Kidney capillary endothelial cell (primary cell): ENCODE data around the gene CCDC7.
"Not testable (repeated sequence)": the region's sequence is repeated elsewhere in the genome, so short reads cannot be mapped to it uniquely, and the experiment has no call there.

Experiments used
- DNase-seq: peaks from one replicate; pipeline ENCODE4 v3.0.0-alpha.2; 2018; ENCODE audit warnings: low spot score

Gene CCDC7

DNA sequence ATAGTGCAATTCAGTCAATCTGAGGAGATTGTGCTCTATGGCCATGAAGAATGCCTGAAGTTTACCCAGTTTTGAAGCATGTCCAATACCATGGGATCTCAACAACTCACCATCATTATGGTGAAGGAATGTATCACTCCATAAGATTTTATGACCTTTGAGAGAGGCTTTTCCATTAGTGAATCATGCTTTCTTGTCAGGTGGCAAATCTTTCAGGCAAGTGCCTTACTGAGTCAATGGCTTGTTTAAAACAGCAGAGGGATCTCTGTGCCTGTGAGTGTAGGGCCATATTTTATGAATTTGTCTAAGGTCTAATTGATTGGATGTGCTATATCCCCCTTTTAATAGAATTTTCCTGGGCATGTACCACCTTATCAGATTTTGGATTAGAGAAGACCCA, 131.5 kb downstream of the CCDC7 start:
- DNase-seq = no peak

DNA sequence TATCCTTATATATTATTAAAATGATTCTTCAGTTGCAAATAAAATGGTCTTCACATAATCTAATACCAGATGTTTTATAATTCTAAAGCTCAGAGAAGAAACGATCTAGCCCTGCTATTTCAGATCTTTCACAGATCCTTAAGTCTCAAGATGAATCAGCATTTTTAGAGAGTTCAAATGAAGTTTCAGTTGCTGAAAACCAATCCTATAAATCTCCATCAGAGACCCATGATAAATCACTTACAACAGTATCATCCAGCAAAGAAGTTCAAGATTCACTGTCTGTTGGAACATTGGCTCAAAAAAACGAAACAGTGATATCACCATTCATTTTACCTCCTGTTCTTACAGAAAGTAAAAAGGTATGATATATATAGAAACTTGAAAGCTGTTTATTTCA, 137.0 kb downstream of the CCDC7 start:
- DNase-seq = no peak

DNA sequence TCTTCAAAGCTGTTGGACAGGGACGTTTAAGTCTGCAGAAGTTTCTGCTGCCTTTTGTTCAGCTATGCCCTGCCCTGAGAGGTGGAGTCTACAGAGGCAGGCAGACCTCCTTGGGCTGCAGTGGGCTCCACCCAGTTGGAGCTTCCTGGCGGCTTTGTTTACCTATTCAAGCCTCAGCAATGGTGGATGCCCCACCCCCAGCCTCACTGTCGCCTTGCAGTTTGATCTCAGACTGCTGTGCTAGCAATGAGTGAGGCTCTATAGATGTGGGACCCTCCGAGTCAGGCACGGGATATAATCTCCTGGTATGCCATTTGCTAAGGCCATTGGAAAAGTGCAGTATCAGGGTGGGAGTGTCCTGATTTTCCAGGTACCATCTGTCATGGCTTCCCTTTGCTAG, 152.1 kb downstream of the CCDC7 start:
- not testable (repeated sequence) for DNase-seq

DNA sequence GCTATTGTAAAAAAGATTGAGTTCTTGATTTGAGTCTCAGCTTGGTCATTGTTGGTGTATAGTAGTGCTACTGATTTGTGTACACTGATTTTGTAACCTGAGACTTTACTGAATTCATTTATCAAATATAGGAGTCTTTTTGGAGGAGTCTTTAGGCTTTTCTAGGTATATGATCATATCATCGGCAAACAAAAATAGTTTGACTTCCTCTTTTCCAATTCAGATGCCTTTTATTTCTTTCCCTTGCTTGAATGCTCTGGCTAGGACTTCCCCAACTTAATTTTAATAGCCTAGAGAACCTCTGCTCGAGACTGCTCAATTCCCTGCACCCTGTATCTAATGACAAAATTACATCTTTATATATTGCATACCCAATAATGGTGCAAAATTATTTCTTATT, 154.4 kb downstream of the CCDC7 start:
- DNase-seq = no peak

DNA sequence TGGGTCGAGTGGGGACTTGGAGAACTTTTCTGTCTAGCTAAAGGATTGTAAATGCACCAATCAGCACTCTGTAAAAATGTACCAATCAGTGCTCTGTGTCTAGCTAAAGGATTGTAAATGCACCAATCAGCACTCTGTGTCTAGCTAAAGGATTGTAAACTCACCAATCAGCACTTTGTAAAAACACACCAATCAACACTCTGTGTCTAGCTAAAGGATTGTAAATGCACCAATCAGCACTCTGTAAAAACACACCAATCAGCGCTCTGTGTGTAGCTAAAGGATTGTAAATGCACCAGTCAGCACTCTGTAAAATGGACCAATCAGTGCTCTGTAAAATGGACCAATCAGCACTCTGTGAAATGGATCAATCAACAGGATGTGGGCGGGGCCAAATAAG, 155.6 kb downstream of the CCDC7 start:
- DNase-seq = not testable (repeated sequence)

DNA sequence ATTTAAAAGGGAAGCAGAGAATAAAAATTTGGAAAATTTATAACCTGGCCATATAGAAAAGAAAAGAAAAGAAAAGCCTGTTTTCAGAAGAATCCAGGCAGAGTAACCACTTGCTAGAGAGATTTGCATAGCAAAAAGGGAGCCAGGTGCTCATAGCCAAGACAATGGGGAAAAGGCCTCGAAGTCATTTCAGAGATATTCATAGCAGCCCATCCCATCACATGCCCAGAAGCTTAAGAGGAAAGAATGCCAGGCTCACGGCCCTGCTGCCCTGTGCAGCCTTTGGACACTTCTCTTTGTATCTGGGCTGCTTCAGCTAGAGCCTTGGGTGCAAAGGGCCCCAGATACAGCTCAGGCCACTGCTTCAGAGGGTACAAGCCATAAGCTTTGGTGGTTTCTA, 159.8 kb downstream of the CCDC7 start:
- no peak for DNase-seq

DNA sequence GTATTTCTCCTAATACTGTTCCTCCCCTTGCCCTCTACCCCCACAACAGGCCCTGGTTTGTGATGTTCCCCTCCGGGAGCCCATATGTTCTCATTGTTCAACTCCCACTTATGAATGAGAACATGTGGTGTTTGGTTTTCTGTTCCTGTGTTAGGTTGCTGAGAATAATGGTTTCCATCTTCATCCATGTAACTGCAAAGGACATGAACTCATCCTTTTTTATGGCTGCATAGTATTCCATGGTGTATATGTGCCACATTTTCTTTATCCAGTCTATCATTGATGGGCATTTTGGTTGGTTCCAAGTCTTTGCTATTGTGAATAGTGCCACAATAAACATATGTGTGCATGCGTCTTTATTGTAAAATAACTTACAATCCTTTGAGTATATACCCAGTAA, 164.6 kb downstream of the CCDC7 start:
- not testable (repeated sequence) for DNase-seq

DNA sequence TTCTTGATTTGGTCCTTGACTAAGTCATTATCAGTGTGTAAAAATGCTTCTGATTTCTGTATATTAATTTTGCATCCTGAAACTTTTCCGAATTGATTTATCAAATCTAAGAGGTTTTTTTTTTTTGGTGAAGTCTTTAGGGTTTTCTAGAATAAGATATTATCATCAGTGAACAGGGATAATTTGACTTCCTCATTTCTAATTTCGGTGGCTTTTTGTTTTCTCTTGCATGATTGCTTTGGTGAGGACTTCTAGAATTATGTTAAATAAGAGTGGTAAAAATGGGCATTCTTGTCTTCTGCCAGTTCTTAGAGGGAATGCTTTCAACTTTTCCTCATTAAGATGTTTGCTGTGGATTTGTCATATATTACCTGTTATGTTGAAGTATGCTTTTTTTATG, 170.5 kb downstream of the CCDC7 start:
- DNase-seq = no peak

DNA sequence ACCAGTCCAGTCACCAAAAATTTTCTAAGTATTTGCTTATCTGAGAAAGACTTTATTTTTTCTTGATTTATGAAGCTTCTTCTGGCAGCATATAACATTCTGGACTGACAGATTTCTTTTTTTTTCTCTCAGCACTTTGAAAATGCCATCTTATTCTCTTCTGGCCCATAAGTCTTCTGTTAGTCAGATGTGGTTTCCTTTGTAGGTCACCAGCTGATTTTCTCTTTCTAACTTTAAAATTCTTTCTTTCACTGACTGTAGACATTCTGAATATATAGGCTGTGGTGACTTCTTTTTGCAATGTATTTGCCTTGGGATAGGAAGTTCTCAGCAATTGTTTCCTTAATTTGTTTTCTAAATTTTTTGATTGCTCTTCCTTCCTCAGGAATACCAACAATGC, 172.5 kb downstream of the CCDC7 start:
- no peak for DNase-seq

DNA sequence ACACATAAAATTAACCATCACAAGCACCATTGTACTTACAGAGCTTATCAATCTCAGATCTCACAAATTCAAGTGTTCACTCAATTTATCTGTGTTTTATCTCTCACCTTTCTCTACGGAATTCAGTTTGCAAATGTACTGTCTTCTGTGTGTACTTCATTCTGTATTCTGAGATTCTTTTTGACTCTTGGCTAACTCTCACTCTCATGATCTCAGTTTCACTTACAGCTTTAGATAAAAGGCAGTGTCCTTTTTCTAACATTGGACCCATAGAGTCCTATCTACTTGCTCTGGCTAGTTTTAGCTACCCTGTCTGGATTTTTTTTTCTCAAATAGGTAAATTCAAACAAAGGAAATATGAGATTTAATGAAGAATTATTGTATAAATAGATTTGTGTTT, 176.0 kb downstream of the CCDC7 start:
- DNase-seq = no peak

DNA sequence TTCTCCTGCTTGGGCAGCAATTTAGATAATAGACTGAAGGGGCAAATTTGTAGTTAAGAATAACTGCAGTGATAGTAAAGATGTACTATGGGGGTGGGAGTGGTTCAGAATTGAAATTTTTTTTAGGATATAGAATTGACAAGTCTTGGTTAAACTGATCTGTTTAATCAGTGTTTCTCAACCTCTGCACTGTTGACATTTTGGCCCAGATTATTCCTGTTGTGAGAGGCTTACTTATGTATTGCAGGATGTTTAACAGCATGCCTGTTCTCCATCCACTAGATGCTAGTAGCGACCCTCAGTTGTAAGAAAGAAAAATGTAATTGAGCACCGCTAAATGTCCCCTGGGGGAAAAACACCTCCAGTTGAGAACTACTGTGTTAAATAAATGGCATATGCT, 176.5 kb downstream of the CCDC7 start:
- DNase-seq = no peak

DNA sequence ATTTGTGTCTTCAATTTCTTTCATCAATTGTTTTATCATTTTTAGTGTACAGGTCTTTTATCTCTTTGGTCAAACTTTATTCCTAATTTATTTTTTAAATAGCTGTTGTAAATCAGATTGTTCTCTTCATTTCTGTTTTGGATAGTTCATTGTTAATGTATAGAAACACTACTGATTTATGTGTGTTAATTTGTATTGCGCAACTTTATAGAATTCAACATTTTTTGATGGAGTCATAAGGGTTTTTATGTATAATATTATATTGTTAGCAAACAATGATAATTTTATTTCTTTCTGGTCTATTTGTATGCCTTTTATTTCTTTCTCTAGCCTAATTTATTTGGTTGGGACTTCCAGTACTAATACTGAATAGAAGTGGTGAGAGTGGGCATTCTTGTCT, 181.2 kb downstream of the CCDC7 start:
- no peak for DNase-seq

DNA sequence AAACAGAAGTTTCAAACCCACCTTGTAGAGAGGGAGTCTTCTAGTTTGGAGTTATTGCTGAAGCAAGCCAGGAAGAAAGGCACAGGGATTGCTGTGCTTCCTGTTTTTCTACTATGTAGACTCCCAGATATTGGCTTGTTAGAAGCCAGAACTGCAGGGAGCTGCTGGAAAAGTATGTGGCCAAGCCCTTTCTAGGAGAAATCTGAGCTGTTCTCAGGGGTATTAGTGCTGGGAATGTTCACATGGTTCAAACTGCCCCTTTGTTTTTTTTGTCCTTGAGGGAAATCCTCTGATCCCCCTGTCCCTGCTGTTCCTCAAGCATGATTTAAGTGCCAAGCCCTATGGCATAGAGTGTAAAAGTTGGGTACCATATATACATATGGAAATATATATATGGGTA, 184.0 kb downstream of the CCDC7 start:
- DNase-seq = no peak

DNA sequence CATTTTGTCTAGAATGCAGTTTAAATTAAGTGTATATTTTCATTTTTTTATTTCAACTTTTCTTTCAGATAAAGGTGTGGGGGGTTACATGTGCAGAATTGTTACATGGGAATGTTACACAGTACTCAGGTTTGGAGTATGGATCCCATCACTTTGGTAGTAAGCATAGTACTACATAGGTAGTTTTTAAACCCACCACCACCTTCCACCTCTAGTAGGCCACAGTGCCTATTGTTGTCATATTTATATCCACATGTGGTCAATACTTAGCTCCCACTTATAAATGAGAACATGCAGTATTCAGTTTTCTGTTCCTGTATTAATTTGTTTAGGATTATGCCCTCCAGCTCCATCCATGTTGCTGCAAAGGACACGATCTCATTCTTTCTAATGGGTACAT, 200.6 kb downstream of the CCDC7 start:
- no peak for DNase-seq

DNA sequence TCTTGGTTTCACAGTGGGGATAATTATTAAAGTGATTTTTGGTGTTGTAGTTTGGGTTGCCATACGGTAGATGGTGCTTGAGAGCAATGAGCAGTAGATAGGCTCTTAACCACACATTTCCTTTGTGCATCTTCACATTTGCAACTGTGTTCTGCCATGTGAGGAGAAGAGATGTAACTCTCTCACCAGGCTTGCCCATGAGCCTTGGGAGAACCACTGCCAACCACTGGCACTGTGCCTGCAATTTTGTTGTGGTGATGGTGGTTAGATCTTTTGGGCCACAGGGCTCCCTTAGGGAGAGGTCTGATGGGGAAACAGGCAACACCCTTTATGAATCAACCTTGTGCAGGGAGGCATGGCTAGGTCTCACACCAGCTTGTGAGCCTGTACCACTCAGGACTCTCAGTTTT, 204.3 kb downstream of the CCDC7 start:
- DNase-seq = no peak

DNA sequence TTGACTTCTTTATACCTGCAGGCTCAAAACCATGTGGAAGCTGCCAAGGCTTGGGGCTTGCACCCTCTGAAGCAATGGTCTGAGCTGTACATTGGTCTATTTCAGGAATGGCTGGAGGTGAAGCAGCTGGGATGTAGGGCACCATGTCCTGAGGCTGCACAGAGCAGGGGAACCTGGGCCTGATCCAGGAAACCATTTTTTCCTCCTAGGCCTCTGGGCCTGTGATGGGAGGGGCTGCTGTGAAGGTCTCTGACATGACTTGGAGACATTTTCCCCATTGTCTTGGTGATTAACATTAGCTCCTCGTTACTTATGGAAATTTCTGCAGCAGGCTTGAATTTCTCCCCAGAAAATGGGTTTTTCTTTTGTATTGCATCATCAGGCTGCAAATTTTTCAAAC, 211.5 kb downstream of the CCDC7 start:
- not testable (repeated sequence) for DNase-seq

DNA sequence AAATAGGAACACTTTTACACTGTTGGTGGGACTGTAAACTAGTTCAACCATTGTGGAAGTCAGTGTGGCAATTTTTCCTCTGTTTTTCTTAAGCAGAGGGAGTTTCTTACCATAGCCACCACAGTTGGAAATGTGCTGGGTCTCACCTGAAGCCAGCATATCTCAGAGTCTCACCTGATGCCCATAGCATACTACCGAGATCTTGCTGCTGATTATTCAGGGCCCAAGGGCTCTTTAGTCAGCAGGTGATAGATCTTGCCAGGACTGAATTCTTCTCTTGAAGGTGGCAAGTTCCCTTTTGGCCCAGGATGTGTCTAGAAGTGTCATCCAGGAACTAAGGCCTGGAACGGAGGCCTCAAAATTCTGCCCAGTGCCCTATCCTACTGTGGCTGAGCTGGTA, 215.4 kb downstream of the CCDC7 start:
- no peak for DNase-seq

DNA sequence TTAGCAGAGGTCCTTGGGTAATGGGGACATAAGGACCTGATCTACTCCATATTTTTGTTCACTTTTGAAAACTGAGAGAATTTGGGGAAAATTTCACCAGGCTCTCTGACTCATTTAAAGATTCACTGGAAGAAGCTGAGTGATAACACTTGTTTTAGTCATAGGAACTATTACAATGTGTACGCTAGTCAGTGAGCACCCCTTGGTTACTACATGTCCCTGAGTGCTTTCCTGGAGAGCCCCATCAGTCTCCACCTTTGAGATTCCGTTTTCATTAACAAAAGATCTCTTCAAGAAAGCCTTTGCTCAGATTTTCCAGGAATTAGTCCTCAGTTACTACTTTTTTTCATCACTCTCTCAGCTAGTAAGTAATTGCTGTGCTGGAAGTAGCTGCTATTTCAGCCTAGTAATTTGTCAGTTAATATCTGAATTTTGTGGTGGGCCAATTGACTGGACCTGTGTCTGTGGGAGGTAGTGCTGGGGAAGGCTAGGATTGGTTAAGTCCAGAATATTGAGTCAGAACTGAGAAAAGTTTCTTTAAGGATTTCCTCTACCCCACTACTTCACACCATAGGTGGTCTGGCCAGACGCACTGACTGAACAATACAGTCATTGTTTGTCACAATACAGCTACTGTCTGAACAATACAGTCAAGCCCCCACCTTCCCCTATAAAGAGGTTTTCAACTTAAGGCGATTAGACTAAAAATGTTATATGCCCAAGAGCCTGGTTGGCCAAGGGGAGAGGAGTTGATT, 235.0 kb downstream of the CCDC7 start:
- DNase-seq = no peak

DNA sequence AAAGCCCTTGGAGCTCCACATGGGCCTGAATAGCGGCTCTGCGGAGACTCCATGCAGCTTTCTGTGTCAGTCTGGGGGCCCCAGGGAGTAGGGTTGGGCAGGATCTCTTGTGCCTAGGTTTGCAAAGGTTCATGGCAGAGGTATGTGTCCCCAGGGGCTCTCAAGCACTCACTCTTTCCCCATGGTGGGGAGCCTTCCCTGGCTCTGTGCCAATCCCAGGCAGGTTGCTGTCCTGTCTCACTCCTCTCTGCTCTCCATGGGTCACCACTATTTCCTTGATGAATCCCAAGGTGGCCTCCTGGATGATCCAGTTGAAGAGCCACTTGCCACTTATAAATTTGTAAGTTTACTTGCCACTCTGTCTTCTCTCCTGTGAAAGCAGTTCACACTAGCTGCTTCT, 238.4 kb downstream of the CCDC7 start:
- DNase-seq = no peak

DNA sequence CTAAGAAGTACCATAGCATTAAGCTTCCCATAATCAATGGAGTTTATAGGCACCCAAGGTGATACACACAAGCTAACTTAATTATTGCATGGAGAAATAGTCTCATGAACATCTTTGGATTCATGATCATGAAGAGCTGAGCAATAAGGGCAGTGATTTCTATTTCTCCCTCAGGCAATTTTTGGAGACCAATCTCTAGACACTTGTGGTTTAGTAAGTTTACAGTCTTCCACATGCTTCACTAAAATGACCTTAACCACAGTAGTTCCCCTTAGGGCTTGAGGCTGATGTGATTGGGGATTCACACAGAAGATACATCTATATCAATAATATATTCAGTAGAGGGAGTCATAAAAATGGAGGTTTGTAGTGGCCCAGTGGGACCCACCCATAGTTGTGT, 241.2 kb downstream of the CCDC7 start:
- no peak for DNase-seq

DNA sequence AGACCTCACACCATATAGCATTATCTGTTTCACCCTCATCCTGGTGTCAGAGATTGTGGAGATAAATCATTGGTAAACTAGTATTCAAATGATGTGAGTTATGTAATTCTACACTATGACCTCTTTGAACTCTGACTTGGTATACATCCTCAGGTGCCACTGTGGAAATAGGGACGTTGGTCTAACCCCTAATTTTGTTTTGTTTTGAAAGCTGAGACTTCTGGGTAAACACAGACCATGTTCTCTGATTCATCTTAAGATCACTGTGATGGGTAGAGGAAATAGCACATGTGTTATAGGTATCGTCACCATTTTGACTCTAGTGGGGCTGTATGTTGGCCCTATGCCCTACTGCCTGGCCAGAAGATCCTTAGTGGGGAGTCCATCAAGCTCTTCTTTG, 241.6 kb downstream of the CCDC7 start:
- DNase-seq = no peak

DNA sequence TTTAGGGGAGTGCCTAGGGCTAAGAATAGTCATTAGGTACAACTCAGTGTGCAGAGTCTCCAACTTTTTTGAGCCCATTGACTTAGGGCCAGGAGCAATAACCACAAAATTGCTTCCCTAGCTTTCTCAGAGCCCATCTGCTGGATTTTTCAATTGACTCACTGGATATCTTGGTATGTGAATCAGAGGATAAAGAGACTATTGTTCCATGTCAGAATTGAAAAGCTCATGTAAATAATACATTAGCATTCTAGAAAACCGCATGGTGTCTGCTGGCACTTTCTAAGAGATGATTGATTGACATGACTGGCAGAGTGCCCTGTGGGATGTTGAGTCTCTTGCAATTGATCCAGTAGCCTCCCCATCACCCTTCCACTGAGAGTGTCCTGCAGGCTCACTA, 246.2 kb downstream of the CCDC7 start:
- DNase-seq = no peak

DNA sequence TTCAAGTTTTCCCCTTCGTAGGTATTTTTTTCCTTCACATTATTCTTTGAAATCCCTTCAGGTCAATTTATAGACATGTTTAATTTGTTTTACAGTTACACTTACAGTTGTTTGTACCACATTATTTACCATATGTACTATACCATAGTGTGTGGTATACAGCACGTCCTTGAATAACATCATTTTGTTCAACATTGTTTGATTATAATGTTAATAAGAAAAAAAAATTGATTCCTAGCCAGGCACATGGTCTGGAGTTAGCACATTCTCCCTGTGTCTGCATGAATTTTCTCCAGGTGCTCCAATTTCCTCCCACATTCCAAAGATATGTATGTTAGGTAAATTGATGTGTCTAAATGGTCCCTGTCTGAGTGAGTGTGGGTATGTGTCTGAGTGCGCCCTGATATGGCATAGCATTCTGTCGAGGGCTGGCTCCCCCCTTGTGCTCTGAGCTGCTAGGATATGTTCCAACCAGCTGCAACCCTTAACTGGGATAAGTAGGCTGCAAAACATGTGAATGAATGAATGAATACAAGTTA, 247.6 kb downstream of the CCDC7 start:
- DNase-seq = no peak

DNA sequence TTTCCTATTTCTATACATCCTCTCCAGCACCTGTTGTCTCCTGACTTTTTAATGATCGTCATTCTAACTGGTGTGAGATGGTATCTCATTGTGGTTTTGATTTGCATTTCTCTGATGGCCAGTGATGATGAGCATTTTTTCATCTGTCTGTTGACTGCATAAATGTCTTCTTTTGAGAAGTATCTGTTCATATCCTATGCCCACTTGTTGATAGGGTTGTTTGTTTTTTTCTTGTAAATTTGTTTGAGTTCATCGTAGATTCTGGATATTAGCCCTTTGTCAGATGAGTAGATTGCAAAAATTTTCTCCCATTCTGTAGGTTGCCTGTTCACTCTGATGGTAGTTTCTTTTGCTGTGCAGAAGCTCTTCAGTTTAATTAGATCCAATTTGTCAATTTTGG, 253.7 kb downstream of the CCDC7 start:
- DNase-seq = not testable (repeated sequence)
